IMR-90 (cell line): ENCODE results near the gene RALGAPA1. TPM values are rescaled to one million over a fixed set of nuclear protein-coding genes. Genes with fewer than 3 reads are reported as not detected.

Experiments
- ATAC-seq: fragments of 200-7000 bp; cut with Tn5 transposase; 2 replicates; pipeline ENCODE4 v1.9.1; 2020; ENCODE audit warnings: low read depth, mild to moderate bottlenecking, moderate library complexity
- BruUV-seq: library from RNA; stranded (reverse); fragments of 400-500 nt; replicated peaks from 2 replicates; lab custom pipeline; 2021; lab: Mats Ljungman, UMichigan
- CTCF ChIA-PET: fragments of 300-600 bp; formaldehyde crosslinking; extraction: SDS; loops from one replicate; lab custom pipeline; 2021; ENCODE audit warnings: antibody characterized with exemption; lab: Yijun Ruan, JAX
- POLR2A ChIA-PET: fragments of 300-600 bp; sonication (Branson Sonifier 250); formaldehyde crosslinking; loops from one replicate; lab custom pipeline; 2022; ENCODE audit warnings: antibody characterized with exemption; ENCODE audit not compliant: unreplicated experiment; lab: Charles Lee
- DNase-seq: peaks from one replicate; pipeline ENCODE4 v3.0.0; 2013
- H2AFZ ChIP-seq: replicated peaks from 2 replicates; pipeline ENCODE3; 2013; ENCODE audit warnings: low read length, mild to moderate bottlenecking; ENCODE audit not compliant: poor library complexity
- H2AK5ac ChIP-seq: 2 replicates; pipeline ENCODE4 v1.6.1; 2013; ENCODE audit warnings: low read depth, low read length, inconsistent platforms
- H2AK9ac ChIP-seq: replicated peaks from 2 replicates; pipeline ENCODE3; 2013; ENCODE audit warnings: mild to moderate bottlenecking, low read depth, low read length, moderate library complexity; ENCODE audit not compliant: poor library complexity
- H2BK120ac ChIP-seq: 2 replicates; pipeline ENCODE4 v1.6.1; 2013; ENCODE audit warnings: low read depth, low read length, inconsistent platforms
- H2BK15ac ChIP-seq: 3 replicates; pipeline ENCODE4 v1.6.1; 2013; ENCODE audit warnings: low read depth, low read length, inconsistent platforms
- H2BK20ac ChIP-seq: 2 replicates; pipeline ENCODE4 v1.6.1; 2013; ENCODE audit warnings: low read depth, mild to moderate bottlenecking, inconsistent platforms, low read length, moderate library complexity
- H2BK5ac ChIP-seq: 2 replicates; pipeline ENCODE4 v1.6.1; 2013; ENCODE audit warnings: mild to moderate bottlenecking, low read depth, low read length, inconsistent platforms; ENCODE audit not compliant: poor library complexity, severe bottlenecking
- H3K14ac ChIP-seq: replicated peaks from 2 replicates; pipeline ENCODE4 v1.6.1; 2013; ENCODE audit warnings: low read depth, low read length, inconsistent platforms
- H3K18ac ChIP-seq: 2 replicates; pipeline ENCODE4 v1.6.1; 2013; ENCODE audit warnings: low read depth, low read length, control low read depth
- H3K23ac ChIP-seq: 2 replicates; pipeline ENCODE4 v1.6.1; 2013; ENCODE audit warnings: low read depth, low read length, inconsistent platforms
- H3K27ac ChIP-seq: 2 replicates; pipeline ENCODE4 v1.5.1; 2013; ENCODE audit warnings: mild to moderate bottlenecking, control low read depth, low read length; ENCODE audit not compliant: insufficient read depth
- H3K27me3 ChIP-seq: 2 replicates; pipeline ENCODE4 v1.6.1; 2013; ENCODE audit warnings: low read length; ENCODE audit not compliant: control insufficient read depth, insufficient read depth
- H3K36me3 ChIP-seq: 2 replicates; pipeline ENCODE4 v1.6.1; 2013; ENCODE audit warnings: low read length, mixed read lengths; ENCODE audit not compliant: control insufficient read depth, insufficient read depth
- H3K4ac ChIP-seq: 2 replicates; pipeline ENCODE4 v1.6.1; 2013; ENCODE audit warnings: low read depth, low read length, inconsistent platforms
- H3K4me1 ChIP-seq: 2 replicates; pipeline ENCODE4 v1.6.1; 2013; ENCODE audit warnings: low read length, mixed read lengths; ENCODE audit not compliant: control insufficient read depth, insufficient read depth
- H3K4me2 ChIP-seq: 2 replicates; pipeline ENCODE4 v1.6.1; 2013; ENCODE audit warnings: low read depth, mild to moderate bottlenecking, control low read depth, low read length, moderate library complexity
- H3K4me3 ChIP-seq: 2 replicates; pipeline ENCODE4 v1.5.1; 2013; ENCODE audit warnings: low read depth, mild to moderate bottlenecking, control low read depth, low read length, moderate library complexity; ENCODE audit not compliant: insufficient read depth
- H3K56ac ChIP-seq: 2 replicates; pipeline ENCODE4 v1.6.1; 2013; ENCODE audit warnings: low read length, inconsistent platforms; ENCODE audit not compliant: insufficient read depth; ENCODE audit errors: extremely low read depth
- H3K79me1 ChIP-seq, 2 experiments: 2 replicates each; pipeline ENCODE4 v1.6.1; 2013; ENCODE audit warnings: low read length in 2 of 2, inconsistent platforms in 1 of 2, low read depth in 1 of 2
- H3K9ac ChIP-seq: 2 replicates; pipeline ENCODE4 v1.6.1; 2013; ENCODE audit warnings: low read depth, low read length, control low read depth
- H3K9me1 ChIP-seq: 2 replicates; pipeline ENCODE4 v1.6.1; 2013; ENCODE audit warnings: low read length, inconsistent platforms; ENCODE audit not compliant: insufficient read depth
- H3K9me3 ChIP-seq: 2 replicates; pipeline ENCODE4 v1.6.1; 2013; ENCODE audit warnings: low read length; ENCODE audit not compliant: control insufficient read depth, insufficient read depth
- H4K20me1 ChIP-seq: 2 replicates; pipeline ENCODE4 v1.6.1; 2013; ENCODE audit warnings: low read length, inconsistent platforms; ENCODE audit not compliant: insufficient read depth
- H4K5ac ChIP-seq: 2 replicates; pipeline ENCODE4 v1.6.1; 2013; ENCODE audit warnings: mild to moderate bottlenecking, low read depth, low read length, control low read depth
- H4K8ac ChIP-seq, 2 experiments: 2 replicates each; pipeline ENCODE4 v1.6.1; 2013; ENCODE audit warnings: low read depth in 2 of 2, low read length in 2 of 2, control low read depth in 1 of 2, inconsistent platforms in 1 of 2
- H4K91ac ChIP-seq: 2 replicates; pipeline ENCODE4 v1.6.1; 2013; ENCODE audit warnings: low read depth, low read length, inconsistent platforms; ENCODE audit not compliant: insufficient read depth
- BHLHE40 ChIP-seq: fragments of 150-350 bp; IDR thresholded peaks from 2 replicates; pipeline ENCODE4 v1.6.1; 2016; ENCODE audit warnings: mild to moderate bottlenecking, low read depth, low read length
- CEBPB ChIP-seq: IDR thresholded peaks from 2 replicates; pipeline ENCODE4 v1.6.1; 2012; ENCODE audit warnings: low read depth, low read length, improper control_type of control experiment
- CHD1 ChIP-seq: IDR thresholded peaks from 2 replicates; pipeline ENCODE4 v1.6.1; 2012; ENCODE audit warnings: low read depth, low read length, improper control_type of control experiment
- FOS ChIP-seq: fragments of 150-350 bp; IDR thresholded peaks from 2 replicates; pipeline ENCODE4 v1.6.1; 2016; ENCODE audit warnings: low read depth, low read length
- MAFK ChIP-seq: IDR thresholded peaks from 2 replicates; pipeline ENCODE4 v1.6.1; 2012; ENCODE audit warnings: low read depth, low read length, improper control_type of control experiment
- MAZ ChIP-seq: IDR thresholded peaks from 2 replicates; pipeline ENCODE4 v1.6.1; 2012; ENCODE audit warnings: low read depth, mild to moderate bottlenecking, low read length, improper control_type of control experiment, moderate library complexity, borderline replicate concordance
- MXI1 ChIP-seq: IDR thresholded peaks from 2 replicates; pipeline ENCODE4 v1.6.1; 2012; ENCODE audit warnings: low read depth, mild to moderate bottlenecking, low read length, moderate library complexity, borderline replicate concordance
- NFE2L2 ChIP-seq: fragments of 150-350 bp; IDR thresholded peaks from 2 replicates; pipeline ENCODE4 v1.6.1; 2016; ENCODE audit warnings: low read depth, mild to moderate bottlenecking, low read length
- POLR2A ChIP-seq: IDR thresholded peaks from 2 replicates; pipeline ENCODE4 v1.6.1; 2012; ENCODE audit warnings: mild to moderate bottlenecking, low read depth, low read length
- RAD21 ChIP-seq: IDR thresholded peaks from 2 replicates; pipeline ENCODE4 v1.6.1; 2012; ENCODE audit warnings: low read length, improper control_type of control experiment
- RCOR1 ChIP-seq: IDR thresholded peaks from 2 replicates; pipeline ENCODE4 v1.6.1; 2012; ENCODE audit warnings: mild to moderate bottlenecking, low read length, improper control_type of control experiment; ENCODE audit not compliant: insufficient replicate concordance
- RFX5 ChIP-seq: IDR thresholded peaks from 2 replicates; pipeline ENCODE4 v1.8.0; 2012; ENCODE audit warnings: low read depth, mild to moderate bottlenecking, low read length, moderate library complexity
- SMC3 ChIP-seq: fragments of 150-350 bp; IDR thresholded peaks from 2 replicates; pipeline ENCODE4 v1.6.1; 2016; ENCODE audit warnings: low read depth, mild to moderate bottlenecking, antibody characterized with exemption, low read length, moderate library complexity
- WGBS, 2 experiments: methylation state at CpG; one replicate each; pipeline versions ENCODE4 v1.1.5 to v1.1.7; 2013; ENCODE audit warnings: missing lambda C conversion rate in 2 of 2; ENCODE audit not compliant: insufficient read length in 1 of 2; ENCODE audit errors: extremely low coverage in 2 of 2; 5-methylcytosine and 5-hydroxymethylcytosine counted together
- dilution Hi-C: fragments of 300-500 bp; cut with HindIII; formaldehyde crosslinking; loops from one replicate; pipeline ENCODE4 v1.14.3; 2018; ENCODE audit warnings: low sequenced_read_pairs; ENCODE audit not compliant: unreplicated experiment
- in situ Hi-C: fragments of 300-500 bp; cut with MboI; formaldehyde crosslinking; loops from 3 replicates; pipeline ENCODE4 v1.14.3; 2019; ENCODE audit warnings: low sequenced_read_pairs, inconsistent platforms, mixed read lengths
- intact Hi-C: fragments of 100-400 bp; cut with micrococcal nuclease; formaldehyde crosslinking; loops from 2 replicates; pipeline ENCODE4 v1.10.0; 2022
- polyA plus RNA-seq, 3 experiments: library from polyadenylated mRNA; depleted of rRNA; stranded (reverse); fragments of >200 nt; gene quantifications; 2 replicates each; pipeline ENCODE4 v1.2.3, GENCODE V29; 2012; ENCODE audit warnings: low replicate concordance in 1 of 3
- total RNA-seq: library from RNA; depleted of rRNA; stranded (reverse); fragments of >200 nt; gene quantifications from 2 replicates; pipeline ENCODE4 v1.2.3, GENCODE V29; 2012
- TF ChIP-seq, protein P1 (sequence below): conservative IDR thresholded peaks from 2 replicates; pipeline ENCODE4 v1.5.1; 2012; ENCODE audit warnings: mild to moderate bottlenecking, low read depth, low read length, improper control_type of control experiment
- TF ChIP-seq, protein P2 (sequence below): fragments of 150-350 bp; IDR thresholded peaks from 2 replicates; pipeline ENCODE4 v1.6.1; 2016; ENCODE audit warnings: low read depth, mild to moderate bottlenecking, low read length, moderate library complexity, borderline replicate concordance
- TF ChIP-seq, protein P3 (sequence below): fragments of 150-350 bp; IDR thresholded peaks from 2 replicates; pipeline ENCODE4 v1.6.1; 2017; ENCODE audit warnings: mild to moderate bottlenecking, antibody characterized with exemption, low read length, low read depth

RALGAPA1 gene
- total and polyA plus RNA-seq, 2 of the 4 experiments (the other 2 are of a cell fraction), result 5.1 to 25.6 TPM

- peaks cover 19% of the 10 kb centered on the region; the same call in 1 of the 2 replicates for H4K20me1 ChIP-seq
- no peak for DNase-seq
- no TSS peak for BruUV-seq
- dilution Hi-C loops (no loop called here), in situ Hi-C loops (no loop called here), intact Hi-C loops (no loop called here)
- peaks cover 2% of the 10 kb centered on the region; the same call in 1 of the 2 replicates for H3K4me1 ChIP-seq
- H3K4me3 ChIP-seq, result no peak overlapping the region
- TF ChIP-seq BHLHE40, result no peak
- no peak for TF ChIP-seq POLR2A
- no peak for TF ChIP-seq RCOR1
- no peak for TF ChIP-seq FOS
- no peak for TF ChIP-seq CEBPB
- no peak for TF ChIP-seq RFX5
- TF ChIP-seq, protein P1, sequence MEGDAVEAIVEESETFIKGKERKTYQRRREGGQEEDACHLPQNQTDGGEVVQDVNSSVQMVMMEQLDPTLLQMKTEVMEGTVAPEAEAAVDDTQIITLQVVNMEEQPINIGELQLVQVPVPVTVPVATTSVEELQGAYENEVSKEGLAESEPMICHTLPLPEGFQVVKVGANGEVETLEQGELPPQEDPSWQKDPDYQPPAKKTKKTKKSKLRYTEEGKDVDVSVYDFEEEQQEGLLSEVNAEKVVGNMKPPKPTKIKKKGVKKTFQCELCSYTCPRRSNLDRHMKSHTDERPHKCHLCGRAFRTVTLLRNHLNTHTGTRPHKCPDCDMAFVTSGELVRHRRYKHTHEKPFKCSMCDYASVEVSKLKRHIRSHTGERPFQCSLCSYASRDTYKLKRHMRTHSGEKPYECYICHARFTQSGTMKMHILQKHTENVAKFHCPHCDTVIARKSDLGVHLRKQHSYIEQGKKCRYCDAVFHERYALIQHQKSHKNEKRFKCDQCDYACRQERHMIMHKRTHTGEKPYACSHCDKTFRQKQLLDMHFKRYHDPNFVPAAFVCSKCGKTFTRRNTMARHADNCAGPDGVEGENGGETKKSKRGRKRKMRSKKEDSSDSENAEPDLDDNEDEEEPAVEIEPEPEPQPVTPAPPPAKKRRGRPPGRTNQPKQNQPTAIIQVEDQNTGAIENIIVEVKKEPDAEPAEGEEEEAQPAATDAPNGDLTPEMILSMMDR, result no peak
- TF ChIP-seq MAFK, result no peak
- TF ChIP-seq MXI1, result no peak
- TF ChIP-seq MAZ, result no peak
- no peak for TF ChIP-seq CHD1
- TF ChIP-seq, protein P2, sequence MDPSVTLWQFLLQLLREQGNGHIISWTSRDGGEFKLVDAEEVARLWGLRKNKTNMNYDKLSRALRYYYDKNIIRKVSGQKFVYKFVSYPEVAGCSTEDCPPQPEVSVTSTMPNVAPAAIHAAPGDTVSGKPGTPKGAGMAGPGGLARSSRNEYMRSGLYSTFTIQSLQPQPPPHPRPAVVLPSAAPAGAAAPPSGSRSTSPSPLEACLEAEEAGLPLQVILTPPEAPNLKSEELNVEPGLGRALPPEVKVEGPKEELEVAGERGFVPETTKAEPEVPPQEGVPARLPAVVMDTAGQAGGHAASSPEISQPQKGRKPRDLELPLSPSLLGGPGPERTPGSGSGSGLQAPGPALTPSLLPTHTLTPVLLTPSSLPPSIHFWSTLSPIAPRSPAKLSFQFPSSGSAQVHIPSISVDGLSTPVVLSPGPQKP, result no peak
- no peak for TF ChIP-seq RAD21
- no peak for TF ChIP-seq NFE2L2
- TF ChIP-seq, protein P3, sequence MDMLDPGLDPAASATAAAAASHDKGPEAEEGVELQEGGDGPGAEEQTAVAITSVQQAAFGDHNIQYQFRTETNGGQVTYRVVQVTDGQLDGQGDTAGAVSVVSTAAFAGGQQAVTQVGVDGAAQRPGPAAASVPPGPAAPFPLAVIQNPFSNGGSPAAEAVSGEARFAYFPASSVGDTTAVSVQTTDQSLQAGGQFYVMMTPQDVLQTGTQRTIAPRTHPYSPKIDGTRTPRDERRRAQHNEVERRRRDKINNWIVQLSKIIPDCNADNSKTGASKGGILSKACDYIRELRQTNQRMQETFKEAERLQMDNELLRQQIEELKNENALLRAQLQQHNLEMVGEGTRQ, result no peak
- no peak for TF ChIP-seq SMC3
- H2AK9ac ChIP-seq, result no peak overlapping the region
- no peak overlapping the region for H2BK15ac ChIP-seq
- no peak overlapping the region for H4K5ac ChIP-seq
- H3K18ac ChIP-seq, result no peak overlapping the region
- H2AK5ac ChIP-seq, result no peak overlapping the region
- ChIA-PET POLR2A (no interaction called here), CTCF (no interaction called here)
- H3K4me2 ChIP-seq, result no peak overlapping the region
- no peak overlapping the region for H3K9ac ChIP-seq
- no peak overlapping the region for H2BK120ac ChIP-seq
- no peak overlapping the region for H3K27ac ChIP-seq
- H3K4ac ChIP-seq, result no peak overlapping the region
- H4K8ac ChIP-seq, result no peak overlapping the region
- no peak overlapping the region for H2BK20ac ChIP-seq
- no peak overlapping the region for H3K56ac ChIP-seq
- H3K9me1 ChIP-seq, result no peaks in the 10 kb centered on the region
- no peak overlapping the region for H2AFZ ChIP-seq
- no peaks in the 10 kb centered on the region for H3K27me3 ChIP-seq
- H2BK5ac ChIP-seq, result no peak overlapping the region
- no peaks in the 10 kb centered on the region for H3K36me3 ChIP-seq
- H3K79me1 ChIP-seq, result peaks cover 4 to 26% of the 10 kb centered on the region in 2 experiments
- H3K14ac ChIP-seq, result no peak overlapping the region
- H3K23ac ChIP-seq, result no peak overlapping the region
- H3K9me3 ChIP-seq, result peaks cover 2% of the 10 kb centered on the region; the same call in 1 of the 2 replicates
- no CpG with 5 or more reads among the region's 1 CpG for WGBS, 2 experiments
- no peak overlapping the region for H4K91ac ChIP-seq
- no peak for ATAC-seq
Measured at GRCh38 chr14:35783699-35784098, 25.4 kb downstream of the RALGAPA1 start.
